Endothelial cell of umbilical vein (primary cell): ENCODE data around the gene PPP3CA. TPM values are rescaled to one million over a fixed set of nuclear protein-coding genes. Genes with fewer than 3 reads are reported as not detected.

Source experiments
- BruUV-seq: library from RNA; stranded (reverse); fragments of 400-500 nt; replicated peaks from 2 replicates; lab custom pipeline; 2021; lab: Mats Ljungman, UMichigan
- CTCF ChIA-PET: fragments of 300-600, 350-600 bp; sonication (Branson Sonifier 250); formaldehyde crosslinking; loops from one replicate; lab custom pipeline; 2021; ENCODE audit warnings: antibody characterized with exemption, inconsistent platforms; lab: Charles Lee
- POLR2A ChIA-PET: fragments of 300-600, 350-600 bp; sonication (Branson Sonifier 250); formaldehyde crosslinking; loops from one replicate; lab custom pipeline; 2021; ENCODE audit warnings: antibody characterized with exemption, inconsistent platforms; lab: Charles Lee
- DNase-seq: peaks from one replicate; pipeline ENCODE4 v3.0.0-alpha.2; 2011; ENCODE audit warnings: low read depth, low spot score
- FAIRE-seq: peaks from 2 replicates; lab custom pipeline; 2011; peaks lifted over from hg19 to GRCh38; lab: Jason Lieb, UNC
- H2AFZ ChIP-seq: 2 replicates; pipeline ENCODE4 v1.6.0; 2012; ENCODE audit warnings: low read depth, low read length, control low read depth, inconsistent platforms
- H3K27ac ChIP-seq: 2 replicates; pipeline ENCODE4 v1.5.1; 2011; ENCODE audit warnings: low read depth, mild to moderate bottlenecking, control low read depth, low read length, moderate library complexity; ENCODE audit not compliant: insufficient read depth
- H3K27me3 ChIP-seq, 2 experiments: 2 replicates each; pipeline versions ENCODE4 v1.6.0 to v1.6.1; 2011; ENCODE audit warnings: low read length in 2 of 2, mixed read lengths in 1 of 2; ENCODE audit not compliant: control insufficient read depth in 2 of 2, insufficient read depth in 2 of 2
- H3K36me3 ChIP-seq, 2 experiments: 2 replicates in 1 of 2; 3 replicates in 1 of 2; pipeline ENCODE4 v1.5.1; 2011; ENCODE audit warnings: low read length in 2 of 2, mild to moderate bottlenecking in 1 of 2, moderate library complexity in 1 of 2; ENCODE audit not compliant: control insufficient read depth in 2 of 2, insufficient read depth in 2 of 2; ENCODE audit errors: extremely low read depth in 1 of 2
- H3K4me1 ChIP-seq: 3 replicates; pipeline ENCODE4 v1.5.1; 2011; ENCODE audit warnings: mild to moderate bottlenecking, low read length; ENCODE audit not compliant: control insufficient read depth, insufficient read depth; ENCODE audit errors: extremely low read depth
- H3K4me2 ChIP-seq: 2 replicates; pipeline ENCODE4 v1.6.1; 2011; ENCODE audit warnings: low read length, control low read depth, mixed read lengths; ENCODE audit not compliant: insufficient read depth
- H3K4me3 ChIP-seq, 3 experiments: fragments of 200-600 bp in 1 of 3; sonication (generic), shearing (Covaris generic) in 1 of 3; replicated peaks in 1 of 3; 2 replicates each; pipeline ENCODE4 v1.5.1; 2011 to 2016; ENCODE audit warnings: control low read depth in 3 of 3, low read length in 3 of 3, mild to moderate bottlenecking in 2 of 3, inconsistent platforms in 1 of 3, low read depth in 1 of 3, moderate library complexity in 1 of 3; ENCODE audit not compliant: insufficient read depth in 1 of 3
- H3K79me2 ChIP-seq: 2 replicates; pipeline ENCODE4 v1.6.0; 2012; ENCODE audit warnings: low read length, inconsistent platforms; ENCODE audit not compliant: control insufficient read depth, insufficient read depth
- H3K9ac ChIP-seq: replicated peaks from 2 replicates; pipeline ENCODE3; 2011; ENCODE audit warnings: low read length, control low read depth; ENCODE audit not compliant: insufficient read depth; ENCODE audit errors: extremely low read depth
- H3K9me1 ChIP-seq: replicated peaks from 3 replicates; pipeline ENCODE4 v1.6.0; 2011; ENCODE audit warnings: mild to moderate bottlenecking, low read length; ENCODE audit not compliant: control insufficient read depth, insufficient read depth; ENCODE audit errors: extremely low read depth
- H3K9me3 ChIP-seq: replicated peaks from 2 replicates; pipeline ENCODE4 v1.5.1; 2012; ENCODE audit warnings: low read length, inconsistent platforms; ENCODE audit not compliant: control insufficient read depth, insufficient read depth
- H4K20me1 ChIP-seq: replicated peaks from 2 replicates; pipeline ENCODE3; 2011; ENCODE audit warnings: mild to moderate bottlenecking, low read length; ENCODE audit not compliant: control insufficient read depth, insufficient read depth; ENCODE audit errors: extremely low read depth
- CTCF ChIP-seq, 2 donors: IDR thresholded peaks; 1 replicate in 1 of 2; 2 replicates in 1 of 2; pipeline ENCODE4 v1.5.1; 2011; ENCODE audit warnings: low read length in 2 of 2, mild to moderate bottlenecking in 2 of 2, moderate library complexity in 2 of 2, control low read depth in 1 of 2, inconsistent platforms in 1 of 2, low read depth in 1 of 2; ENCODE audit not compliant: insufficient read depth in 1 of 2; ENCODE audit errors: extremely low read depth in 1 of 2
- EZH2 ChIP-seq: IDR thresholded peaks from 2 replicates; pipeline ENCODE4 v1.6.1; 2012; ENCODE audit warnings: borderline replicate concordance, low read depth, mild to moderate bottlenecking, moderate library complexity, low read length, inconsistent platforms; ENCODE audit not compliant: severe bottlenecking
- FOS ChIP-seq: IDR thresholded peaks from 2 replicates; pipeline ENCODE4 v1.6.1; 2011; ENCODE audit warnings: mild to moderate bottlenecking, low read length, moderate library complexity, borderline replicate concordance; ENCODE audit not compliant: insufficient read depth
- GATA2 ChIP-seq: IDR thresholded peaks from 2 replicates; pipeline ENCODE4 v1.7.0; 2011; ENCODE audit warnings: low read depth, mild to moderate bottlenecking, moderate library complexity, mixed read lengths, low read length; ENCODE audit not compliant: insufficient read length, insufficient read depth
- JUN ChIP-seq: IDR thresholded peaks from 2 replicates; pipeline ENCODE4 v1.6.1; 2011; ENCODE audit warnings: borderline replicate concordance, low read depth; ENCODE audit not compliant: insufficient read length, insufficient read depth
- MYC ChIP-seq: IDR thresholded peaks from one replicate; pipeline ENCODE4 v1.6.1; 2011; ENCODE audit warnings: mild to moderate bottlenecking, low read depth, low read length
- POLR2A ChIP-seq: IDR thresholded peaks from 2 replicates; pipeline ENCODE4 v1.6.1; 2012; ENCODE audit warnings: low read depth, mild to moderate bottlenecking, control low read depth, low read length
- POLR2AphosphoS5 ChIP-seq: IDR thresholded peaks from 2 replicates; pipeline ENCODE4 v1.6.1; 2012; ENCODE audit warnings: low read depth, mild to moderate bottlenecking, control low read depth, low read length, moderate library complexity; ENCODE audit not compliant: insufficient read depth
- dilution Hi-C: fragments of 300-500 bp; cut with MboI; formaldehyde crosslinking; loops from one replicate; pipeline ENCODE4 v1.15.0; 2019; ENCODE audit warnings: low sequenced_read_pairs; ENCODE audit not compliant: extremely low pct_ligation_motif_present
- intact Hi-C: fragments of 100-400 bp; cut with micrococcal nuclease; formaldehyde crosslinking; loops from one replicate; pipeline ENCODE4 v1.10.0; 2022
- polyA plus RNA-seq, 4 experiments: library from polyadenylated mRNA; depleted of rRNA in 3 of 4; stranded (reverse) in 3 of 4; unstranded in 1 of 4; fragments of >200 nt; gene quantifications; 2 replicates each; pipeline versions ENCODE4 v1.2.1 to v1.2.3, GENCODE V29; 2011 to 2012; ENCODE audit warnings: missing spikeins in 1 of 4
- total RNA-seq: library from RNA; stranded (reverse); gene quantifications from 2 replicates; pipeline ENCODE4 v1.2.3, GENCODE V29; 2021

PPP3CA gene
- total and polyA plus RNA-seq, 2 donors (not counting 3 experiments of a cell fraction or from before 2014, with no cell fraction given), result 7.0 to 43.3 TPM

DNA sequence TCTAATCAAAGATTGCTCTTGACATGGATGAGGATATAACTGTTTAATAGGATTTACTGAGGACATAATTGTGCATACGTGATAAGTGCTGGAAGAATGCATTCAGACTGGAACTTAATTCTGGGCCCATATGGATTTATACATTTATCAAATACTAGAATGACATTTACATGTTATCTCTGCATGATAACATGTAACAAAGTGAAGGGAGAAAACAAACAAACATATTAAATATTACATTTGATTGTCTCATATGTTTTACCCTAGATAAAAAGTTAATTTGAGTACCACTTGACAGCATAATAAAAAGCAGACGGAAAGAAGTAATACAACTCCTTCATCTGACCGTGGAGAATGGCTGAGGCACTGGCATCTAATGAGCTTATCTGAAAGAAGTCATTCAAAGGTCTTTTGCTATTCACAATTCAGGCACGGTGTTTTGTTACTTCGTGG lies 297.8 kb downstream of the PPP3CA start:
- intact Hi-C loops (no loop called here), dilution Hi-C loops (no loop called here)
- Histone ChIP-seq H3K4me2 (no peak overlapping the region), H3K27ac (no peak overlapping the region), H3K9me3 (no peaks in the 10 kb centered on the region), H3K36me3 (no peaks in the 10 kb centered on the region), H3K9me1 (no peaks in the 10 kb centered on the region), H3K4me3 (no peak overlapping the region), H3K4me1 (no peaks in the 10 kb centered on the region), H3K79me2 (no peaks in the 10 kb centered on the region), H3K9ac (no peak overlapping the region), H3K27me3 (no peaks in the 10 kb centered on the region), H4K20me1 (no peaks in the 10 kb centered on the region), H2AFZ (no peak overlapping the region)
- no peak for FAIRE-seq
- ChIA-PET POLR2A (no interaction called here), CTCF (no interaction called here)
- no peak for DNase-seq
- BruUV-seq, result no TSS peak
- TF ChIP-seq CTCF (IDR thresholded peaks at IDR 0.05; ENCODE audit: extremely low read depth in 1 of 2, insufficient read depth in 1 of 2, low read depth in 1 of 2, low read length in 2 of 2), result no peak
- TF ChIP-seq MYC, result no peak
- TF ChIP-seq EZH2, result no peak
- no peak for TF ChIP-seq GATA2
- TF ChIP-seq POLR2AphosphoS5, result no peak
- TF ChIP-seq JUN, result no peak
- no peak for TF ChIP-seq FOS
- TF ChIP-seq POLR2A, result no peak
